Colonic mucosa (tissue), 4 donors: ENCODE data around the gene GARNL3. TPM values are rescaled to one million over a fixed set of nuclear protein-coding genes. Genes with fewer than 3 reads are reported as not detected.

ENCODE experiments used
- DNase-seq: peaks from one replicate; pipeline ENCODE4 v3.0.0-alpha.2; 2020
- H3K27ac ChIP-seq: fragments of 200-600 bp; one replicate; pipeline ENCODE4 v1.8.0; 2021
- H3K27me3 ChIP-seq: fragments of 200-600 bp; one replicate; pipeline ENCODE4 v1.8.0; 2021
- H3K36me3 ChIP-seq: fragments of 200-600 bp; one replicate; pipeline ENCODE4 v1.8.0; 2021
- H3K4me1 ChIP-seq: fragments of 200-600 bp; one replicate; pipeline ENCODE4 v1.8.0; 2021; ENCODE audit warnings: mild to moderate bottlenecking
- H3K4me3 ChIP-seq: fragments of 200-600 bp; one replicate; pipeline ENCODE4 v1.8.0; 2021
- H3K9ac ChIP-seq, 2 donors: one replicate each; pipeline ENCODE4 v1.7.0; 2013; ENCODE audit warnings: control low read depth in 2 of 2, low read depth in 2 of 2, low read length in 2 of 2
- H3K9me3 ChIP-seq: fragments of 200-600 bp; one replicate; pipeline ENCODE4 v1.8.0; 2021
- CTCF ChIP-seq: fragments of 200-600 bp; IDR thresholded peaks from one replicate; pipeline ENCODE4 v1.8.0; 2022; ENCODE audit warnings: antibody characterized with exemption, mild to moderate bottlenecking
- intact Hi-C: fragments of 100-400 bp; cut with DNase I; formaldehyde crosslinking; loops from one replicate; pipeline ENCODE4 v1.14.1; 2022
- total RNA-seq, 2 donors: library from RNA; stranded (reverse); fragmentation: NEBNext Ultra II Directional in 1 of 2; extraction: Animal tissue kit (Norgen Biotek cat#: 25700) in 1 of 2; gene quantifications; one replicate each; pipeline ENCODE4 v1.2.1, GENCODE V29; 2021
- donor health status: healthy.
- donor health status: DM: no; HTN: no; CAD: no.
- donor health status: DM: no; HTN: no; CAD: no.

Gene GARNL3
- total RNA-seq, 2 donors from 2014 or later, result 4.1 to 5.1 TPM

GRCh38 chr9:127417131-127418036 is 152.8 kb downstream of the GARNL3 start:
- intact Hi-C loops, result no loop called here
- Histone ChIP-seq H3K4me1 (peaks cover 7% of the 10 kb centered on the region), H3K27me3 (no peaks in the 10 kb centered on the region), H3K27ac (no peak overlapping the region), H3K9me3 (no peaks in the 10 kb centered on the region), H3K4me3 (no peak overlapping the region), H3K9ac (no peak overlapping the region), H3K36me3 (no peaks in the 10 kb centered on the region)
- no peak for DNase-seq
- no peak for TF ChIP-seq CTCF

- Histone ChIP-seq H3K4me1 (peaks cover 14% of the 10 kb centered on the region), H3K9ac (no peak overlapping the region), H3K9me3 (no peaks in the 10 kb centered on the region), H3K36me3 (no peaks in the 10 kb centered on the region), H3K27ac (no peak overlapping the region), H3K4me3 (no peak overlapping the region), H3K27me3 (no peaks in the 10 kb centered on the region)
- DNase-seq, result no peak
- TF ChIP-seq CTCF, result no peak
- intact Hi-C loops, result no loop called here
These were observed 153.5 kb downstream of the GARNL3 start for GRCh38 chr9:127418037-127418471.

- no peaks in the 10 kb centered on the region for H3K36me3 ChIP-seq
- H3K27ac ChIP-seq, result no peak overlapping the region
- H3K9ac ChIP-seq, result peak overlapping the region in 1 of 2 donors; percentile 80
- no peak for TF ChIP-seq CTCF
- no peak for DNase-seq
- no peaks in the 10 kb centered on the region for H3K27me3 ChIP-seq
- peaks cover 15% of the 10 kb centered on the region for H3K4me1 ChIP-seq
- no peak overlapping the region for H3K4me3 ChIP-seq
- H3K9me3 ChIP-seq, result no peaks in the 10 kb centered on the region
- intact Hi-C loops, result no loop called here
These were observed 154.8 kb downstream of the GARNL3 start for GRCh38 chr9:127419348-127419747.

- no peak for DNase-seq
- intact Hi-C loops, result no loop called here
- H3K27ac ChIP-seq, result no peak overlapping the region
These were observed 156.5 kb downstream of the GARNL3 start for GRCh38 chr9:127421057-127421456.

More at GRCh38 chr9:127421057-127421456, 156.5 kb downstream of the GARNL3 start:
- H3K9me3 ChIP-seq, result no peaks in the 10 kb centered on the region
- no peaks in the 10 kb centered on the region for H3K27me3 ChIP-seq
- no peaks in the 10 kb centered on the region for H3K36me3 ChIP-seq
- H3K4me3 ChIP-seq, result no peak overlapping the region
- peaks cover 22% of the 10 kb centered on the region for H3K4me1 ChIP-seq
- TF ChIP-seq CTCF, result no peak
- no peak overlapping the region for H3K9ac ChIP-seq
